ENCODE results near the gene OFD1.

DNA sequence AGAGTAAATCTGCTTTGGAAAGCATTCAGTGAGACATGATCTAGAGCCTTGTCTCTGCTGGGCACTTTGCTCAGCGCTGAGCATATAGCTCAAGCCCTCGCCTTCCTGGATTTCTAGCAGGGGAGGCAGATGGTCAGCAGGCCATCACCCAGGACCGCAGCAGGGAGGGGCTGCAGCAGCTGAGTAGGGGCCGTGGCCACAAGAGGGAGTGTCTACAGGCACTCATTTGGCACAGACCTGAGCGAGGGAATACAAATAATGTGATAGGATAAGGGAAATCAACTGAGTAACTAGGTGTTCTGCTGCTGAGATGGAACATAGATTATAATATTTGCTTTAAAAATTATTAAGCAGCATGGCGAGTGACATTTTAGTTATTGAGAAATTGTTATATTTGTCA is 30.2 kb downstream of the OFD1 start:
- TF ChIP-seq, protein P1, sequence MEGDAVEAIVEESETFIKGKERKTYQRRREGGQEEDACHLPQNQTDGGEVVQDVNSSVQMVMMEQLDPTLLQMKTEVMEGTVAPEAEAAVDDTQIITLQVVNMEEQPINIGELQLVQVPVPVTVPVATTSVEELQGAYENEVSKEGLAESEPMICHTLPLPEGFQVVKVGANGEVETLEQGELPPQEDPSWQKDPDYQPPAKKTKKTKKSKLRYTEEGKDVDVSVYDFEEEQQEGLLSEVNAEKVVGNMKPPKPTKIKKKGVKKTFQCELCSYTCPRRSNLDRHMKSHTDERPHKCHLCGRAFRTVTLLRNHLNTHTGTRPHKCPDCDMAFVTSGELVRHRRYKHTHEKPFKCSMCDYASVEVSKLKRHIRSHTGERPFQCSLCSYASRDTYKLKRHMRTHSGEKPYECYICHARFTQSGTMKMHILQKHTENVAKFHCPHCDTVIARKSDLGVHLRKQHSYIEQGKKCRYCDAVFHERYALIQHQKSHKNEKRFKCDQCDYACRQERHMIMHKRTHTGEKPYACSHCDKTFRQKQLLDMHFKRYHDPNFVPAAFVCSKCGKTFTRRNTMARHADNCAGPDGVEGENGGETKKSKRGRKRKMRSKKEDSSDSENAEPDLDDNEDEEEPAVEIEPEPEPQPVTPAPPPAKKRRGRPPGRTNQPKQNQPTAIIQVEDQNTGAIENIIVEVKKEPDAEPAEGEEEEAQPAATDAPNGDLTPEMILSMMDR (IDR thresholded peaks at IDR 0.05; ENCODE audit: low read depth, low read length) = peak; percentile 36
- no peak for TF ChIP-seq EZH2phosphoT487 (IDR thresholded peaks at IDR 0.05; ENCODE audit: low read depth)
